Stimulated activated memory B cell treated with anti-CD40 and anti-IgM and Interleukin-4, amounts not matched to agents 10 μg/mL and 1 μg/mL and 100 μg/mL, for 72 hours (primary cell): ENCODE results near the gene CIAO3.
A peak's percentile ranks its signal among the peaks of the same experiment; 100 is the strongest.

Experiments used
- ATAC-seq: fragments of 150-1000 bp; cut with Tn5 transposase; 2 replicates; pipeline ENCODE4 v1.10.0; 2021
- H3K27ac Mint-ChIP-seq: one replicate; pipeline ENCODE4 v1.8.0; 2022; ENCODE audit warnings: mild to moderate bottlenecking, mixed read lengths
- H3K27me3 Mint-ChIP-seq: one replicate; pipeline ENCODE4 v1.8.0; 2022; ENCODE audit warnings: mixed read lengths
- H3K36me3 Mint-ChIP-seq: one replicate; pipeline ENCODE4 v1.8.0; 2022; ENCODE audit warnings: mixed read lengths
- H3K4me1 Mint-ChIP-seq: one replicate; pipeline ENCODE4 v1.8.0; 2022; ENCODE audit warnings: mixed read lengths
- H3K4me3 Mint-ChIP-seq: one replicate; pipeline ENCODE4 v1.8.0; 2022; ENCODE audit warnings: mild to moderate bottlenecking, moderate library complexity, mixed read lengths
- H3K9me3 Mint-ChIP-seq: one replicate; pipeline ENCODE4 v1.8.0; 2022; ENCODE audit warnings: mixed read lengths

The CIAO3 gene

DNA sequence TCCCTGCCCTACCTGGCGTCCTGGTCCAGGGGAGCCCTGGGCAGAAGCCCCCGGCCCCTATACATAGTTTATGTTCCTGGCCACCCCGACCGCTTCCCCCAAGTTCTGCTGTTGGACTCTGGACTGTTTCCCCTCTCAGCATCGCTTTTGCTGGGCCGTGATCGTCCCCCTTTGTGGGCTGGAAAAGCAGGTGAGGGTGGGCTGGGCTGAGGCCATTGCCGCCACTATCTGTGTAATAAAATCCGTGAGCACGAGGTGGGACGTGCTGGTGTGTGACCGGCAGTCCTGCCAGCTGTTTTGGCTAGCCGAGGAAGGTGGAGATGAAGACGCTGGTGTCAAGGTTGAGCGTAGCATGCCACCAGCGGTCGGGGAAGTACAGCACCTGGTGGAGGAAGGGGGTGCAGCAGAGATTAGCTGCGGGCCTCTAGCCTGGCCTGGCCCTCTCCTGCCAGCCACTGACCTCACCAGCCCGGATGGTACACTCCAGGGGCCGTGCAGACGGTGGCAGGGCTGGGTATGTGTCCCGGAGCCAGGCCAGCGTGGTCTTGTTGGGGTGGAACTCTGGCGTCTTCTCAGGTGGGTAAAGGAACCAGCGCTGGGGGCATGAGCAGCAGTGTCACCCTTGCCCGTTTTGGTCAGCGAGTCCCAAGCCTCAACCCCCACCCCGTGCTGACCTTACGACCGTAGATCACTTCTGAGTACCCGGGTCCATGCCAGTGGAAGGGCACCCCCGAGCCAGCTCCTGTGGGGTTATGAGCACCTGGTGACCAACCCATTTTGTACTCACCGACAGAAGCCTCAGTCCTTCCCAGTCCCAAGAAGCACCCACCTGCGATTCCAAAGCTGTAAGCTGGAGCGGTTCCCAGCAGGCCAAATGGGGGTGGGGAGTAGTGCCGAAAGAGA is 58.1 kb downstream of the CIAO3 start:
- Mint-ChIP-seq H3K27me3 (no peaks in the 10 kb centered on the region), H3K27ac (peak overlapping the region; percentile 81), H3K4me3 (peak overlapping the region; percentile 84), H3K36me3 (peaks cover 25% of the 10 kb centered on the region), H3K9me3 (no peaks in the 10 kb centered on the region), H3K4me1 (peaks cover 56% of the 10 kb centered on the region)
- ATAC-seq: no peak

DNA sequence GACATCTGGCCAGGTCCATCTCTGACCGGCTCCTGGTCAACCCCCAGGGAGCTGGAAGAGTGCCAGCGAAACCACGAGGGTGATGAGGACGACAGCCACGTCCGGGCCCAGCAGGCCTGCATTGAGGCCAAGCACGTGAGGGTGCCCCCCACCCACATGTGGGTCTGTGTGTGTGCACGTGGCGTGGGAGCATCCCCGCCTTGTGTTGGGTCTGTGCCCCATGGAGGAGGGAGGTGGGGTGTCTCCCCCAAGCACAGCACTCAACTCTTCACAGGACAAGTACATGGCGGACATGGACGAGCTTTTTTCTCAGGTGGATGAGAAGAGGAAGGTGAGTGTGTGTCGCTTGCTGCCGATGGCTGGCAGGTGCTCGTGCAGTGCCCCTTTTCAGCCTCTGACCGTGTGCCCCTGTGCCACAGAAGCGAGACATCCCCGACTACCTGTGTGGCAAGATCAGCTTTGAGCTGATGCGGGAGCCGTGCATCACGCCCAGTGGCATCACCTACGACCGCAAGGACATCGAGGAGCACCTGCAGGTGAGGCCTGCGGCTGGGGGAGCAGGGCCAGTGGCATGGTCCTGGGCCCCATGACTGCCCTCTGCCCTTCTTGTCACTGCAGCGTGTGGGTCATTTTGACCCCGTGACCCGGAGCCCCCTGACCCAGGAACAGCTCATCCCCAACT is 58.9 kb downstream of the CIAO3 start:
- Mint-ChIP-seq H3K4me3 (peak overlapping the region; percentile 84), H3K27ac (no peak overlapping the region), H3K36me3 (peaks cover 25% of the 10 kb centered on the region), H3K27me3 (no peaks in the 10 kb centered on the region), H3K9me3 (no peaks in the 10 kb centered on the region), H3K4me1 (peaks cover 56% of the 10 kb centered on the region)
- no peak for ATAC-seq

DNA sequence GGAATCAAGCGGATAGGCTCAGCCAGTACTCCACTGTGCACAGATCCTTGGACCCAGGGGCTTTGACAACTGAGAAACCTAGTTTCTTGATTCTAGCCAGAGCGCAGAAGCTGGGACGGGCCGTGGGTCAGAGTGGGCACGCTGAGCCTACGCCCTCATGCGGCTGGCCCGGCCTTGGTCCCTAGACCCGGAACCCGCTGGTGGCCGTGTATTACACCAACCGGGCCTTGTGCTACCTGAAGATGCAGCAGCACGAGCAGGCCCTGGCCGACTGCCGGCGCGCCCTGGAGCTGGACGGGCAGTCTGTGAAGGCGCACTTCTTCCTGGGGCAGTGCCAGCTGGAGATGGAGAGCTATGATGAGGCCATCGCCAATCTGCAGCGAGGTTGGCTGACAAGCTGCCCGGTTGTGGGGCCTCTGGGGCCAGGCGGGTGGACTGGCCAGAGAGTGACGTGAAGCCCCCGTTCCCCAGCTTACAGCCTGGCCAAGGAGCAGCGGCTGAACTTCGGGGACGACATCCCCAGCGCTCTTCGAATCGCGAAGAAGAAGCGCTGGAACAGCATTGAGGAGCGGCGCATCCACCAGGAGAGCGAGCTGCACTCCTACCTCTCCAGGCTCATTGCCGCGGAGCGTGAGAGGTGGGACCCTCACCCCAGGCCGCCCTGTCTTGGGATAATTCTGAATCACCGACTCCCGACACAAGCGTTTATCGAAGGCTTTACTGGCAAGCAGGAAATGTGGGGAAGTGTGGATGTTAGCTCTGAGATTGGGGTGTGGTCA is 59.6 kb downstream of the CIAO3 start:
- Mint-ChIP-seq H3K27ac (peak overlapping the region; percentile 67), H3K27me3 (no peaks in the 10 kb centered on the region), H3K4me3 (peak overlapping the region; percentile 84), H3K36me3 (peaks cover 21% of the 10 kb centered on the region), H3K9me3 (no peaks in the 10 kb centered on the region), H3K4me1 (peaks cover 56% of the 10 kb centered on the region)
- ATAC-seq: no peak

DNA sequence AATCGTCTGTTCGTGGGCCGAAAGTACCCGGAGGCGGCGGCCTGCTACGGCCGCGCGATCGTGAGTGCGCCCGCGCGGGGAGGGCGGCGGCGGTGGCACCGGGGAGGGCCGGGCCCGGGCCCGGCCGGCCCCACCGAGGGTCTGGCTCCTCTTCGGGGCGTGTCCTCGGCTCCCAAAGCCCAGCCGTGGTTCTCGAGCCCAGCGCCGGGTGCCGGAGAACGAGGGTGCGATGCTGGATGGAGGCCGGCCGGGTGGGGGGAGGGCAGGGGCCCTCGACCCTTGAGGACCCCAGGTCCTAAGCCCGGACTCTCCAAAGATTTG is 60.2 kb downstream of the CIAO3 start:
- Mint-ChIP-seq H3K4me1 (peaks cover 56% of the 10 kb centered on the region), H3K4me3 (peak overlapping the region; percentile 84), H3K27me3 (peaks cover 2% of the 10 kb centered on the region), H3K27ac (peak overlapping the region; percentile 67), H3K9me3 (no peaks in the 10 kb centered on the region), H3K36me3 (peaks cover 18% of the 10 kb centered on the region)
- ATAC-seq: no peak

DNA sequence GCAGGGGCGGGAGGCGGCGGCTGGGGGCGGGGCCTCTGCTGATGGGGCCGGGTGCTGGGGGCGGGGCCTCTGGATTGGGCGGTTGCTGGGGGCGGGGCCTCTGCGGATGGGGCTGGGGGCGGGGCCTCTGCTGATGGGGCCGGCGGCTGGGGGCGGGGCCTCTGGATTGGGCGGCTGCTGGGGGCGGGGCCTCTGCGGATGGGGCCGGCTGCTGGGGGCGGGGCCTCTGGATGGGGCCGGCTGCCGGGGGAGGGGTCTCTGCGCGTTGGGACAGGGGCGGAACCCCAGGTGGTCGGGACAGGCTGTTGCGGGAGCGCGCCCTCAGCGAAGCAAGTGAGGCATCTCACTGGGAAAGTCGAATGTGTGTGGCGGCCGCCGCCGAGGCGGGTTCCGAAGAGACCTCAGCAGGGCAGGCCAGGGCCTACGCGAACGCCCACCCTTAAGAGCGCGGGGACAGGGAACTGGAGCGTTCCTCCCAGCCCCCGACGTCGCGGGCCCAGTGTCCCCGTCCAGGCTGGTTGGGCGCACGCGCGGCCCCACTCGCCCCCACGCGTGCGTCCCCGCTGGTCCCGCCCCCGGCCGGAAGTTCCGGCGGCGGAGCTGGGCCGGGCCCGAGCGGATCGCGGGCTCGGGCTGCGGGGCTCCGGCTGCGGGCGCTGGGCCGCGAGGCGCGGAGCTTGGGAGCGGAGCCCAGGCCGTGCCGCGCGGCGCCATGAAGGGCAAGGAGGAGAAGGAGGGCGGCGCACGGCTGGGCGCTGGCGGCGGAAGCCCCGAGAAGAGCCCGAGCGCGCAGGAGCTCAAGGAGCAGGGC is 60.8 kb downstream of the CIAO3 start, which contains the start of gene STUB1:
Gene STUB1, plus strand, starts transcription at position 597 of the 811 bp plus-strand sequence. Its CDS starts 116 bp downstream, at position 713.
- Mint-ChIP-seq H3K4me3 (peak within 1 kb of the TSS; percentile 84), H3K27me3 (peaks cover 8% of the 10 kb centered on the region), H3K4me1 (peaks cover 58% of the 10 kb centered on the region), H3K36me3 (peaks cover 19% of the 10 kb centered on the region), H3K27ac (peak within 1 kb of the TSS; percentile 67), H3K9me3 (no peaks in the 10 kb centered on the region)
- ATAC-seq: peak; percentile 67
